GM21737 (cell line): ENCODE measurements around the gene RHOA.
A peak's percentile ranks its signal among the peaks of the same experiment; 100 is the strongest.
"Not testable (repeated sequence)": the region's sequence is repeated elsewhere in the genome, so short reads cannot be mapped to it uniquely, and the experiment has no call there.

Experiments used
- ATAC-seq: cut with Tn5 transposase; IDR thresholded peaks from one replicate; pipeline ENCODE4 v1.9.1; 2021; ENCODE audit warnings: mild to moderate bottlenecking, moderate library complexity; ENCODE audit not compliant: unreplicated experiment

The RHOA gene

DNA sequence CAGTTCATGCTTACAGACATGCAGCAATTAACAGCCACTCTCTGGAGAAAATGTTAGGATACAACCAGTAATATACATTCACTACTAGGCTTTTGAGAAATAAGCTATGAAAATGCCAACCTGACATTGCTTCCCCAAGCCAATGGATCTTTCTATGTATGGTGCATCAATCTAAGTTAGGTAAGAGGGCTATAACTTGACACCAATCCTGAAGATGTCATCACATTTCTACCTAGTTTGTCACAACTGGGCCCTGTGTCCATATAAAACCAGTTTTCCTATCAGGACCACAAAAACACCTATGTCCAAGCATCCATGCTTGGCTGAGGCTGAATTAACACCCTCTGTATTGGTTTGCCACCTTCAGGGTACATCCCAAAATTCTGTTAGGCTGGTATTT lies 39.8 kb downstream of the RHOA start:
- ATAC-seq, result no peak

DNA sequence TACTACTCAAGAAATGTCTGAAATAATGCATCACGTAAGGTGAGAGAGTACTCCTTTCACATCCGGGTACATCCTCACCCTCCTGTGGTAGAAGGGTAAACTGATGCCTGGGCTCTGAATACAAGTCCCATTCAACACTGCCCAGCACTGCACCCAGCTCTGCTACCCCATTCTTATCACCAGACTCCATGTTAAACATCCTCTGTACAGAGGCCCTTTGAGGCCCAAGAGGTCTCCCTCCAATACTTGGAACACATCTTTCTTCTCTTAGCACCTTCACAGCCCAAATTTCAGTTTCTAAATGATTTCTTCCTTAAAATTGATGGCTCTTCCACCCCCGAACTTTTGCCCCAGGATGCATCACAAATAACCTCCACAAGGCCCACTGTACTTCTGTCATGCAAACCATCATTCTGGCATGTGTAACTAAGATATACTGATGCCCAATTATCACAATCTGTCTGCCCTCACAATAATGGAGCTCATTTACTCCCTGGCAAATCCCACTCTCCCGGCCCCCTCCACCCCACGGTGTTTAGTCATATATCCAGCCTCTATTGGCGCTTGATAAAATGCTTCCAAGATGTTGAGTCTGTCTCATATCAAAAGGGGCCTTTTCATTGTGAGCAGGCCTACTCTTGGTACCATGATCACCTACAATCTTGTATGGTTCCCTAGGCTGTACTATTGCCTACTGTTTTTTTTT lies 41.0 kb downstream of the RHOA start:
- no peak for ATAC-seq

DNA sequence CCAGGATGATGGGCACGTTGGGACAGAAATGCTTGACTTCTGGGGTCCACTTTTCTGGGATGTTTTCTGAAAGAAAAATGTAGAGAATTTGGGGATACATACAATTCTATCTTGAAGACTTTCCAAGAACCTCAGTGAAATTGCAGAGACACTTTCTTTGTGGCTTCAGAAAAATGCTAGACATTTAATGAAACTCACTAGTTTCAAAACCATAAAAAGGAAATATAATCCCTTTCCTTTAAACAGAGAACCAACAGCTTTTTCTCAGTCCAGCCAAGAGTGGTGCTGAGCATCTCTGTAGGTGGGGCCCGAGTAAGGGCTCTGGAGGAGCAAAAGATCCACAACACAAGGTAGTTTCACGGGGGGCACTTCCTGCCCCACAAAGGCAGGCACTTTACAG lies 49.2 kb downstream of the RHOA start:
- ATAC-seq, result no peak

DNA sequence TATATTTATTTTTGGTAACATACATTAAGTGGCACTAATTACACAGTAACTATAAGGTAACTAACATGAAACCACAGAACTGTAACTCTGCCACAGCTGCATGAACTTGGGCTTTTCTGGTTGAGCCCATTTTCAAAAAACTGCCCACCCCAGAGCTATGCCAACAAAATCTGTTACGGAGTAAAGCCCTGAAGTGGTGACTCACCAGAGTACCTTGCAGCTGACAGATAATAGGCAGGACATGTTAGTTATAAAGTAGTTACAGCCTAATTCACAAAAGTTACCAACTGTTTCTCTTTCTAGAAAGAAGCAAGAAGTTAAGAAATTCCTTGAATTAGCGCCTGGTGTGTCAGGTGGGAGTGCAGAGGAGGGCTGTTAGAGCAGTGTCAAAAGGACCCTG lies 52.2 kb downstream of the RHOA start:
- no peak for ATAC-seq

DNA sequence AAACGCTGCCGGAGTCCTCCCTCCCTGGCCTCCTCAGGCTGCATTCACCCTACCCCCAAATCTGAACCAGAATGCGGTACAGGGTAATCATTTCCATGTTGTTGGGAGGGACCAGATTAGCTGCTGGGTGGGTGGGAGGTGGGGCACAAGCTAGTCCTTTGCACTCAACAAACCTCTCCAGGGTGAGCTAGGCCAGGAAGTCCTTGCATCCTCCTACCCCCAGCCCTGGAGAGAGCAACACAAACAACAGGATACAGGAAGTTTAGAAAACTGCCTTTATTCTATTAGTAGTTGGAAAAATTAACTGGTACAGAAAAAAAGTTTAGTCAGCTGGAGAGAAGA lies 52.9 kb downstream of the RHOA start:
- ATAC-seq, result no peak

DNA sequence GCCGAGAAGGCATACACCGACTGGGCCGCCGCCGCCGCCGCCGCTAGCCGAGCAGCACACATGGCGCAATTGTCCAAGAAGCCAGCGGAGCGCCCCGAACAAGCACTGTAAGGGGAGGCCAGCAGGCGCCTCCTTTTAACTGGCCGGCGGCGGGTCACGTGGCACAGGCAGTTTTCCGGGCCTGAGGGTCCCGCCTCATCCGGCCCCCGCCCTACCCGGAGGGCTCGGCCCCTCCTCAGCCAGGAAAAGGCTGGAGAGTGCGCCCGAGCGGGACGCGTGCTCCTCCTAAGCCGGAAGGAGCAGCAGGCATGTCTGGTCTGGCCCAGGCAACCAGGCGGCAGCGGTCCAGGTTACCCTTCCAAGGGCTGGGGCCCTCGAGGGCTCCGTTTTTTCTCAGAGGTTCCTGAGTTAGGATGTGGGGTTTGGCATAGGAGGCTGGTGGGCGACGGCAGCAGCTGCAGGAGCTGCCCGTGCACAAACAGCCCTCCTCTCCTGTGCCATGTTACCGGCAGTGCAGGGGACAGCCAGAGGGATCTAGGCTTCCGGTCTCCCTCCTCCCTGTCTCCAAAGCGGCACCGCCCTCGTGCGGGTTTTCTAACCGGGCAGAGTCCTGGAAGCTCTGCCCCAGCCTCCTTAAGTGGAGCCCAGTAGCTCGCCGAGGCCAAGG lies 53.4 kb downstream of the RHOA start, which contains the start of gene GPX1:
GPX1 (minus strand) TSS at position 137 of the 667 bp plus-strand sequence; CDS start at position 62, 75 bp downstream.
- ATAC-seq, result peak; percentile 77

DNA sequence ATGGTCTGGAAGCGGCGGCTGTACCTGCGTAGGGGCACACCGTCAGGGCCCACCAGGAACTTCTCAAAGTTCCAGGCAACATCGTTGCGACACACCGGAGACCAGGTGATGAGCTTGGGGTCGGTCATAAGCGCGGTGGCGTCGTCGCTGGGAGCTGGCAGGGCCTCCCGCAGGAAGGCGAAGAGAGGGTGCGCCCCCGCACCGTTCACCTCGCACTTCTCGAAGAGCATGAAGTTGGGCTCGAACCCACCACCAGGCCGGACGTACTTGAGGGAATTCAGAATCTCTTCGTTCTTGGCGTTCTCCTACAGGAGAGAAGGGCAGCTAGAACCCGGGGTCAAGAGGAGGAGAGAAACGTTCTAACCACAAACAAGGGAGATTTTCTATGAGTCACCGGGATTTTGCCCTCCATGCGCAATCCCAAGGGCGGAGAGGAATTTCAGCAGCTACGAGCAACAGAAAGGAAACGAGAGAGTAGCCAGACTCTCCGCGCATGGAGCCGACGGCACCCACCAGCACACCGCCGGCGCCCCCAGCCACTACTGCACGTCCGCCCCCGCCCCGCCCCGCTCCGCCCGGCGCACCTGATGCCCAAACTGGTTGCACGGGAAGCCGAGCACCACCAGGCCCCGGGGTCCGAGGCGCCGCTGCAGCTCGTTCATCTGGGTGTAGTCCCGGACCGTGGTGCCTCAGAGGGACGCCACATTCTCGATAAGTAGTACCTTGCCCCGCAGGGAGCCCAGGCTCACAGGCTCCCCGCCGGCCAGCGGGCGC lies 54.1 kb downstream of the RHOA start:
- peak; percentile 22 for ATAC-seq

DNA sequence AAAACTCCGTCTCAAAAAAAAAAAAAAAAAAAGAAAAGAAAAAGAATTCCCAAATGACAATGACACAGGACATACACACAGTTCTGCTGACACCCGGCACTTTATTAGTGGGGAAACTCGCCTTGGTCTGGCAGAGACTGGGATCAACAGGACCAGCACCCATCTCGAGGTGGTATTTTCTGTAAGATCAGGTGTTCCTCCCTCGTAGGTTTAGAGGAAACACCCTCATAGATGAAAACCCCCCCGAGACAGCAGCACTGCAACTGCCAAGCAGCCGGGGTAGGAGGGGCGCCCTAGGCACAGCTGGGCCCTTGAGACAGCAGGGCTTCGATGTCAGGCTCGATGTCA lies 54.7 kb downstream of the RHOA start:
- not testable (repeated sequence) for ATAC-seq

DNA sequence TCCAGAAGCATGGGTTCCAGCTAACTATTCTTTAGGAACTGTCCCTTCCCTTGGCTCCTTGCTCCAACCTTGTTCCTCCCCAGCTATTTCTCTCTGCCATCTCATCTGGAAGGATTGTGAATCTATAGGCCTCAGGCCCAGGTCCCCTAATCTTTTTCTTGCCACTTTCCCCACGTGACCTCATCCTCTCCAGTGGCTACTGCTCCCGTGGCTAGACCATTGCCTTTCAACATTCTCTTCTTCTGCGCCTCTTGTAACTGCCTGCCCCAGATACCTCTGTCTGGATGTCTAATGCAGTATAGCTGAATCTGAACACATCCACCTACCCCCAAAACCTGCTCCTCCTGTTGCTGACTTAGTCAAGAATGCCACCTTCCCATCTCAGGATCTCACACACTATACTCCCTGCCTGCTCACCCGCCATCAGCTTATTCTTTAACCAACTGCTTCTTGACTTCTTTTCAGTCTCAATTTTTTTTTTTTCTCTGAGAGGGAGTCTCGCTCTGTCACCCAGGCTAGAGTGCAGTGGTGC lies 58.8 kb downstream of the RHOA start:
- ATAC-seq, result no peak

DNA sequence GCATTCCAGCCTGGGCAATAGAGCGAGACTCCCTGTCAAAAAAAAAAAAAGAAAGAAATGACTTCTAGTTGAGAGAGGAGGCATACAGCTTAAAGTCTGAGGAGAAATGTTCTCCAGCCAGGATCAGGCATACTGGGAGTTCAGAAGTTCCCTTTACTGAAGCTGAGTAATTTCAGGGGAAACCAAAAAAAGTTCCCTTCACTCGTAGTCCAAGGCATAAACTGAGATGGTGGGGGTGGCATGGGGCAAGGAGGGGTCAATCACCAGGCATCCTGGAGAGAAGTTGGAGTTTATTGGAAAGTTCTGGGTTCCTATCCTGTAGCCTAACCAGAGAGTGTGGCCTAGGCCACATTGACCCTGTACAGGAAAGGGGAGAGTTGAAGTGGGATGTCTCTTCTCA lies 59.5 kb downstream of the RHOA start:
- ATAC-seq, result no peak

DNA sequence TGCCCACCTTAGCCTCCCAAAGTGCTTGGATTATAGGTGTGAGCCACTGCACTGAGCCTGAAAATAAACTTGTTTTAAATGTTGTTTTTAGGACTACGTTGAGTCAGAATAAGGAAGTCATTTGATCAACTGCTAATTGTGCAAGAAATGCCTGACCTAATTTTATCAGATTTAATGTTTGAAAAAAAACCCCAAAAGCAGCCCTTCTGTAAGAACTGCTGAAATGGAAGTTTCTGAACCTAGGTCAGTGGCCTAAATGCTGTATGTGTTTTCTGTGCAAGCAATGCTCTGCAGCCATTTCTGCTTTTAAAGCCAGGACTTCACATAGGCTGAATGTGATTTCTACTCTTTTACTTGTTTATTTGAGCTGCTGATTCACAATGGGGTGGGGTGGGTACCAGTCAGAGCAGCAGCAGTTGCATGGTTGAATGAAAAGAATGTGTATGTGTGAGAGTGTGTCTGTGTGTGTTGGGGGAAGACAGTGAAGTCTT lies 60.2 kb downstream of the RHOA start:
- ATAC-seq, result no peak

DNA sequence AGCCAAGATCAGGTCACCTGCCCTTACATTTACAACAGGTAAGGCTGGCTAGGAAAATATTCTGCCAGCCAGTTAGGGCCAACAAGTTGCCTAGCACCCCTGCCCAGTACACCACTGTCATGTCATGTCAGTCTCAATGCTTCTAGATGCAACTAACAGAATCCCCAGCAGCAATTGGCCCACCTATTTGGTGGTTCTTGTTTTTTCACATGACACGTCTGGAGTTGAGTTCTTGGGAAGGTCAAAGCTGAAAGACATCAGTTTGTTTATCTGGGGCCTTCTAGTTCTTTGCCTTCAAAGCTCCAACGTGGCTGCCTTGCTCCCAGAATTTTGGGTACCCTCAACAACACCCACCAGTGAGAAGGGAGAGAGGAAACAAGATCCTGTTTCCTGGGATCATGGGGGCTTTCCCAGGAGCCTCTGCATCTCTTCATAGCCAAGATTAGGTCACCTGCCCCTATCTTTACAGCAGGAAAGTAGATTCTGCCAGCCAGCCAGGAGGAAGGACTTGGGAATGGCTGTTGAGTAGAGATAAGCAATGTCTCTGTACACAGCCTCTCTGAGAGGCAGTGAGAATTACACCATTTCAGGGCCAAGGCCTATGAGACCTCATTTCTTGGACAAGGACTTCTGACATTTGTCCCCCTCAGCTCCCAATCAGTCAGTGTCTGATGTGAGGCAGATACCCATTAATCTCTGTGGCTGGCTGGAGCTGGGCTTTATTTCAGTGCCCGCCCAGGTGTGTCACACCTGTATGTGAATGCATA lies 62.2 kb downstream of the RHOA start:
- ATAC-seq, result no peak

DNA sequence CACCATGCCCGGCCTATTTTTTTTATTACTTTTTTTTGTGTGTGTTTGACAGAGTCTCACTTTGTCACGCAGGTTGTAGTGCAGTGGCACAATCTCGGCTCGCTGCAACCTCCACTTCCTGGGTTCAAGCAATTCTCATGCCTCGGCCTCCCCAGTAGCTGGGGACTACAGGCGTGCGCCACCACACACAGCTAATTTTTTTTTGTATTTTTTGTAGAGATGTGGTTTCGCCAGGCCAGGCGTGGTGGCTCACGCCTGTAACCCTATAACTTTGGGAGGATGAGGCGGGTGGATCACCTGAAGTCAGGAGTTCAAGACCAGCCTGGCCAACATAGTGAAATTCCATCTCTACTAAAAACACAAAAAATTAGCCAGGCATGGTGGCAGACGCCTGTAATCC lies 63.4 kb downstream of the RHOA start:
- not testable (repeated sequence) for ATAC-seq

DNA sequence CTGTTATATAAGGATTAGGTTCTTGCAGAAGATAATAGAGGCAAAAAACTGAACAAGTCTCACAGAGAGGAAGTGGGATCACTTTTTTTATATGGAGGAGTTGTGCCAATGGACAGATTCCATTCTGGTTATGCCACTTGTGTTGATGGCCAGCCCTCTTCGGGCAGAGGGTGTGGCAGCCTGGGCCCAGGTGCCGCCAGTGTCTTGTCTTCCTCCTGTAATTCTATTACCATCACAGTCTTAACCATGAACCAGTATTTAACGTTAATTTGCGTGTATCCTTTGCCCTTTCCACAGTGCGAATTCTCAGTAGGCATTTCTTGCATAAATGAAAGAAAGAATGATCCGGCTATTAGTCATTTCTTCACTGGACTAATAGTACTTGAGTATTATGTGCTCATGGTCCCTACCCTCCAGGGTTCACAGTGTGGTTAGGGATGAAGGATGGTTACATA lies 65.0 kb downstream of the RHOA start:
- ATAC-seq, result no peak

DNA sequence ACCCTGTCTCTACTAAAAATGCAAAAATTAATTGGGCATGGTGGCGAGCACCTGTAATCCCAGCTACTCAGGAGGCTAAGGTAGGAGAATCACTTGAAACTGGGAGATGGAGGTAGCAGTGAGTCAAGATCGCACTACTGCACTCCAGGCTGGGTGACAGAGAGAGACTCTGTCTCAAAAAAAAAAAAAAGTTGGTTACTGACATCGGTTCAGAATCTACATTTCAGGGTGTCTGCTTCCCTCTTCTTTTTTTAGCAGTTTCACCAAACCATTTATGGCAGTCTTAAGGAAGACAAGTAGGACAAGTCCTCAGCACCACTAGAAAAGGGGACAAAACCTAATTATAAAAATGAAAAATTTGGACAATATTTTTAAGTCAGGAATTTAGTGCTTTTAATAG lies 68.6 kb downstream of the RHOA start:
- no peak for ATAC-seq

DNA sequence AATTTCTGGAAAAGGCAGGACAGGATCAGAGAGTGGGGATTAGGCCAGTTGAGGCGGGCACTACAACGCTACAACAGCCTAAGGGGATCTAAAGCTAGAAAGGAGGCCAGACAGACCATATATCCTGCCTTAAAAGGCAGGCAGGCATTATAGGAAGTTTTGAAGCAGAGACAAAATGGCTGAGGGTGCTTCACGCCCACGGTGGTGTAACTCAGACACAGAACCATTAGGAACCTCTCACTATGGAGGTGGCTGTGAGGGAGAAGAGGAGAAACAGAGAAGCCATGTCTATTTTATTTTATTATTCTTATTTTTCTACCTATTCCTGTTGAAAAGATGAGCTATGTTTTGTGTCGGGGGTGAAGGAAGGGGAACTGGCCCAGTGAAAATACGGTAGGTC lies 69.8 kb downstream of the RHOA start:
- ATAC-seq, result no peak

DNA sequence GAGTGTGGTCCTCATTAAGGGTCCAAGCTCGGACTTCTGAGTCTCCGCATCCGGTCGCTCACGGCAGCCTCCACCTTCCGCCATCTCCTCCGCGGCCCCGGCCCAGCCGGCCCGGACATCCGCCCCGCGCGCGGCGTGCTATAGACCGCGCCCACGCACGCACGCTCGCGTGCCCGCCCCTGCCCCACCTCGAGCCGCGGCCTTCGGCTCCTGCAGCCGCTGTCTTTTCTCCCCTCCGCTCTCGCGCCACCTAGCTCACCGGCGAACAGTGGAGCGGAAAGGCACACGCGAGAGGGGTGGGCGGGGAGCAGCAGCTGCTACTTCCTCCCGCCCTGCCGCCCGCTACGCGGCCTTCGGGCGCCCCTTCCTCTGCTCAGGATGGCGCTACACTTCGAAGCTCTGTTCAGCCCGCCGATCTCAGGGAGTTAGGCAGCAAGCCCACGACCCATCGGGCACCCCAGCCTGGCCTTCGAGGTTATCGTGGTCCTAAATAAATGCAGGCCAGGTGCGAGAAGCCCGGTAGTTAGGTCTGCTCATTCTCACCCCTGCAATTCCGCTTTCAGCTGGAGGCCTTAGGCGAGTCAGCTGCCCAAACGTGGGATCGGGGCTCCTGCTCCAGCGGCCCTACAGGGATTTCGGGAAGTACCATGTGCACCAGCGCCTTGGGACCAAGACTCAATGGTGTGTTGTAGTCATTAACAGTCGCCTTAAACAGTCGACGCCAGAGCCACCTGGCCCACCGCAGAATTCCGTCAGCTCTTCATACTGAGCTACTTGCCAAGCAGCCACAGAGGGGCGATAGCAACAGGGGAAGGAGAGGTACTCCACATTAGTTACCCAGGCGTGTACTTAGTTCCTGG lies 71.6 kb downstream of the RHOA start, which contains the start of gene USP4:
USP4 (minus strand) TSS at position 113 of the 860 bp plus-strand sequence; CDS start at position 84, 29 bp downstream.
- peak; percentile 80 for ATAC-seq

DNA sequence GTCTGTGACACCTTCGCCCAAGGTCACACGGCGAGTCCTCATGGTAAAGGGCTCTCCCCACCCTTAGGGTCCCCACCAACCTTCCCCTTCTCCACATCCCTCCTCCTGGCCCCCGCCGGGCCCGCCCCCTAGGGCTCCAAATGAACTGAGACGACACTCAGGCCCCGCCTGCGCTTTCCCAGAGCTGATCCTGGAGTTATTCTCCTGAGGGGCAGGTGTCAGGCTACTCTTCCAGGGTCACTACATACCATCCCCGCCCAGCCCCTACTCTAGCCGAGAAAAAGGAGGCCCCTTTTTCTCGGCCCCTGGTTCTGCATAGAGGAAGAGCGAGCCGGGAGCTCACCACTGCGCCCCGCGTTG lies 72.2 kb downstream of the RHOA start:
- ATAC-seq, result peak; percentile 13

DNA sequence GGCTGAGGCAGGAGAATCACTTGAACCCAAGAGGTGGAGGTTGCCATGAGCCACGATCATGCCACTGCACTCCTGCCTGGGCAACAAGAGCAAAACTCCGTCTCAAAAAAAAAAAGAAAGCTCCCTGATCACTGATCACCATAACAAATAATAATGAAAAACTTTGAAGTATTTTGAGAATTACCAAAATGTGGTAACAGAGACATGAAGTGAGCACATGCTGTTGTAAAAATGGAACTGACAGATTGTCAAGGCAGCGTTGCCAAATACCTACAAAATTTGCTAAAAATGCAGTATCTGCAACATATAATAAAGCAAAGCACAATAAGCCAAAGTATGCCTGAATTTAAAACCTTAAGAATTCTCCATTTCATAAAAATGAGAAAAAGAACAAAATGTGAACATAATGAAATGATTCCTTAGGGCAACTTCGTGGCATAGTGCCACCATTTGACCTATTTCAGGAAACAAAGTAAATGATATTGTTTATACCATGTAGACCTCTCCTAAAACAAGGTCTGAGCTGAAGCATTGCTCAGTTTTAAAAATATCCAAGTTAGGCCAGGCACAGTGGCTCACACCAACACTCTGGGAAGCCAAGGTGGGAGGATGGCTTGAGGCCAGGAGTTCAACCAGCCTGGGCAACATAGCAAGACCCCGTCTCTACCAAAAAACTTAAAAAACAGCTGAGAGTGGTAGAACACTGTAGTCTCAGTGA lies 77.7 kb downstream of the RHOA start:
- no peak for ATAC-seq
